Measurements from ENCODE around the gene HS6ST2.

Gene HS6ST2

DNA sequence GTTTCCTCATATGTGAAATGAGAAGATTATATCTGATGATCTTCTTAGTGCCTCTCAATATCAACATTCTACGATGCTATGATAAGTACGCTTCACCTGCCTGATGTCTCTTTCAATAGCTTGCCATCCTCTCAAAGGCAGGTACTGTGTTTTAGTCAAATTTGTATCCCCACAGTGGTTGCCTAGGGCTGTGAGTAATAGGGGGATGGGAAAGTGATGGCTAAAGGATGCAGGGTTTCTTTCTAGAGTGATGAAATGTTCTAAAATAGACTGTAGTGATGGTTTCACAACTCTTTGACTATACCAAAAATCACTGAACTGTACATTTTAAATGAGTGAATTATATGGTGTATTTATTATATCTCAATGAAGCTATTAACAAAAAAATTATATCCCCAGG is 142.8 kb downstream of the HS6ST2 start:
- no peak overlapping the region for H3K27ac ChIP-seq
- TF ChIP-seq, protein P1, sequence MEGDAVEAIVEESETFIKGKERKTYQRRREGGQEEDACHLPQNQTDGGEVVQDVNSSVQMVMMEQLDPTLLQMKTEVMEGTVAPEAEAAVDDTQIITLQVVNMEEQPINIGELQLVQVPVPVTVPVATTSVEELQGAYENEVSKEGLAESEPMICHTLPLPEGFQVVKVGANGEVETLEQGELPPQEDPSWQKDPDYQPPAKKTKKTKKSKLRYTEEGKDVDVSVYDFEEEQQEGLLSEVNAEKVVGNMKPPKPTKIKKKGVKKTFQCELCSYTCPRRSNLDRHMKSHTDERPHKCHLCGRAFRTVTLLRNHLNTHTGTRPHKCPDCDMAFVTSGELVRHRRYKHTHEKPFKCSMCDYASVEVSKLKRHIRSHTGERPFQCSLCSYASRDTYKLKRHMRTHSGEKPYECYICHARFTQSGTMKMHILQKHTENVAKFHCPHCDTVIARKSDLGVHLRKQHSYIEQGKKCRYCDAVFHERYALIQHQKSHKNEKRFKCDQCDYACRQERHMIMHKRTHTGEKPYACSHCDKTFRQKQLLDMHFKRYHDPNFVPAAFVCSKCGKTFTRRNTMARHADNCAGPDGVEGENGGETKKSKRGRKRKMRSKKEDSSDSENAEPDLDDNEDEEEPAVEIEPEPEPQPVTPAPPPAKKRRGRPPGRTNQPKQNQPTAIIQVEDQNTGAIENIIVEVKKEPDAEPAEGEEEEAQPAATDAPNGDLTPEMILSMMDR (conservative IDR thresholded peaks at IDR 0.05), result no peak

DNA sequence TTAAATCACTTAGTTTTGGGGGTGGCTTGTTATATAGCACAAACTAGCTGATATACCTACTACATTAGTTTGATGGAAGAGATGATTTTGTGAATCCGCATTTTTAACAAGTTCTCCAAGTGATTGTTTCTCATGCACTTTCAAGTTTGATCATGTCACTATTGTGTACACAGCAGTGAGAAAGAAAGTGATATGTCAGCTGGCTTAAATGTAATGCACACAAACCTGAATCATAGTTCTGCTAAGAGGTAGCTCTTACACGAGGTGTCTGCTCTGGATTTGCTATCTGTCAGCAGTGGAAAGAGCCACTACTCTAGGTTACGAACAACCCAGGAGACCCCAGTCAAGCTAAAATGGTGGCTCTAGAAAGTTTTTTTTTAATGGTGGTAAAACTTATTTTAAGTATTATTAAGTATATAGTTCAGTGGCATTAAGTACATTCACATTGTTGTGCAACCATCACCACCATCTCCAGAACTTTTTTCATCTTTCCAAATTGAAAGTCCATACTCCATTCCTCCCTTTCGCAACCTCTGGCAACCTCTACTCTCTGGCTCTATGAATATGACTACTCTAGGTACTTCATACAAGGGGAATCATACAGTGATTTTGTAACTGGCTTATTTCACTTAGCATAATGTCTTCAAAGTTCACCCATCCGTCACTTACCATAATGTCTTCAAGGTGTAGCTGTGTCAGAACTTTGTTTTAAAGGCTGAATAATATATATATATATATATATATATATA is 147.3 kb downstream of the HS6ST2 start:
- TF ChIP-seq, protein P1 (conservative IDR thresholded peaks at IDR 0.05), result no peak
- H3K27ac ChIP-seq, result no peak overlapping the region

DNA sequence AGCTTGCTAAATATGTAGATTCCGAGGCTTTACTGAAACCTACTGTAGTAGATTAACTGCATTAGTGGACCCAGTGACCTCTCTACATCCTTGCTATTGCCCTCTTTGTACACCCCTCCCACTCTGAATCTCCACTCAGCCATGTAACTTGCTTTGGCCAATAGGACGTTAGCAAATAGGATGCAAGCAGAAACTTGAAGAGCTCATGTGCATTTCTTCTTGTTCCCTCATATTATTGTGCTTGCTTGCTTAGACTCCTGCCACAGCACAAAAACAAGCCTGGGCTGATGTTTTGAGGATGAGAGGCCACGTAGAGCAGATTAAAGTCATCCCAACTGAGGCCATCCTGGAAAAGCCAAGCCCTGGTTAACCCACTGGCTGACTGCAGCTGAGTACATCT is 147.9 kb downstream of the HS6ST2 start:
- no peak overlapping the region for H3K27ac ChIP-seq
- TF ChIP-seq, protein P1 (conservative IDR thresholded peaks at IDR 0.05), result no peak

DNA sequence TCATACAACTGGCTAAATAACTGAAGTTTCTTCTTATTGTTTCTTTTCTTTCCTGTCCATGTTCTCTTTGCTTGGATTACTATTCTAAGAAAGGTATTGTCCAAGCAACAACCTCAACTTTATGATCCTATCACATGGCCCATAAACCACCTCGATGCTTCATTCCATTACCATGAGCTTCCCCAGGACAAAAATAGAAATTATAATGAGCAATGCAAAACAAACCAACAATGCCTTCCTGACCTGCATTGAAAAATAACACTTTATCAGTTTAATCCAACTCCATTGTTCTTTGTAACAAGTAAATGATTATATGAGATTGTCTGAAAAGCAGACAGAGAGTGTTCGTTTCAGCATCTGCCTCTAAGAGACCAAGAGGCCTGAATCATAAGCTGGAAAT is 148.8 kb downstream of the HS6ST2 start:
- TF ChIP-seq, protein P1 (conservative IDR thresholded peaks at IDR 0.05), result no peak
- no peak overlapping the region for H3K27ac ChIP-seq

DNA sequence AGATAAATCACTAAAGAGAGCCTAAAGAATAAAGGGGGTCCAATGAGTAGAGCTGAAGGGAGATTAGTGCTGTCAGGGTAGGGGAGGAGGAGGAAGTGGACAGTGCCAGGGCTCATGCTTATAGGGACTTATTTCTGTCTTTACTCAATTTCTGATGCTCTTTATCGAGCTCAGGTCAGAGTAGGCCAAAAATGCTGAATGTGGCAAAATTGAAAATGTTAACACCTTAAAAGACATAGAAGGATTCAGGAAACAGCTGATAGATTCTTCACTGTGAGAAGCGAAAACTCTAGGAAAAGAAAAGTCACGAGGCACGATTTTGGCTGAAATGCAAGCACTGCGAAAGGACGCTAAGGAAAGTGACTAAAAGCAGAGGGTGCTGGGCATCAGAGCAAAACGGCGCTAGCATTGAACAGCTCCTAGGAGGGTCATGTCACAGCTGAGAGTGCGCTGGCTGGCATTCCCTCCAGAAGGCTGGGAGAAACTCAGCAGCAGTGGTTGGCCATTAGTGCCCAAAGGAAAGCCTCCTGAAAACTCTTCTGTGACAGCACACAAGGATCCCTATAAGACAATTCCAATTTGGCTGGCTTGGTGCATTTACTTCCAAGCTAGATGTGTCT is 150.9 kb downstream of the HS6ST2 start:
- TF ChIP-seq, protein P1 (conservative IDR thresholded peaks at IDR 0.05), result no peak
- no peak overlapping the region for H3K27ac ChIP-seq

DNA sequence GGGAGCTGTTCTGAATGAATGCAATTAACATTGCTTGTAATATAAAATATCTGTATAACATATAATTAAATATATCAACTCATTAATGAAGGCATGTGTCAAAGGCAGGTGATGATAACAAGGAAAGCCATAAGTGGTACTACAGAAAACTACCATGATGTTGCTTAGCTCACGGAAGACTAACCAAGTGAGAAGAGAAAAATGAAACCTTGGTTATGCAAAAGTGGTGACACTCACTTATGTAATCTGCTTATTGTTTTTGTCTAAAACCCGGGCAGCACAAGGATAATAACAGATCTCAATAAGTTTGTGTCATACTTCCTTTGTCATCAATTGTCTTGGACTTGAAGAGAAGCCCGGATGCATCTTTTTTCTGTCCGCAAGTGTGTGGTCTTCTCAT is 156.4 kb downstream of the HS6ST2 start:
- TF ChIP-seq, protein P1 (conservative IDR thresholded peaks at IDR 0.05), result no peak
- no peak overlapping the region for H3K27ac ChIP-seq

DNA sequence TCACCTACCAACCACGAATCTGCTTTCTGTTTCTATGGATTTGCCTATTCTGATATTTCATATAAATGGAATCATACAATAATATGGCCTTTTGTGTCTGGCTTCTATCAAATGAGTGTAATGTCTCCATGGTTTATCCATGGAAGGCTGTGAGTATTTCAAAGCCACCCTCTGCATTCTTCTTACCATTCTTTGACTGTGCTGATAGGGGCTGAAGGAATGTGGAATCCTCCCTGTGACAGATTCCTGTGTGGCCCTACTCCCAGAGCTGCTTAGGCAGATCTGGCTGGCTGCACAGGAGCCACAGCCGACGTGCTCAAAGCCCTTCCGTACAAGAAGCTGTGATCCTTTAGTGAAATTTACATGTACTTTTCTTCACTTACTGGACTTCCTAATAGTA is 163.2 kb downstream of the HS6ST2 start:
- TF ChIP-seq, protein P1 (conservative IDR thresholded peaks at IDR 0.05), result no peak
- H3K27ac ChIP-seq, result no peak overlapping the region
